GM19397 (cell line): ENCODE measurements around the gene MAP1A.

Source experiments
- ATAC-seq: cut with Tn5 transposase; IDR thresholded peaks from one replicate; pipeline ENCODE4 v1.9.1; 2021; ENCODE audit warnings: mild to moderate bottlenecking, moderate library complexity; ENCODE audit not compliant: unreplicated experiment

MAP1A gene

DNA sequence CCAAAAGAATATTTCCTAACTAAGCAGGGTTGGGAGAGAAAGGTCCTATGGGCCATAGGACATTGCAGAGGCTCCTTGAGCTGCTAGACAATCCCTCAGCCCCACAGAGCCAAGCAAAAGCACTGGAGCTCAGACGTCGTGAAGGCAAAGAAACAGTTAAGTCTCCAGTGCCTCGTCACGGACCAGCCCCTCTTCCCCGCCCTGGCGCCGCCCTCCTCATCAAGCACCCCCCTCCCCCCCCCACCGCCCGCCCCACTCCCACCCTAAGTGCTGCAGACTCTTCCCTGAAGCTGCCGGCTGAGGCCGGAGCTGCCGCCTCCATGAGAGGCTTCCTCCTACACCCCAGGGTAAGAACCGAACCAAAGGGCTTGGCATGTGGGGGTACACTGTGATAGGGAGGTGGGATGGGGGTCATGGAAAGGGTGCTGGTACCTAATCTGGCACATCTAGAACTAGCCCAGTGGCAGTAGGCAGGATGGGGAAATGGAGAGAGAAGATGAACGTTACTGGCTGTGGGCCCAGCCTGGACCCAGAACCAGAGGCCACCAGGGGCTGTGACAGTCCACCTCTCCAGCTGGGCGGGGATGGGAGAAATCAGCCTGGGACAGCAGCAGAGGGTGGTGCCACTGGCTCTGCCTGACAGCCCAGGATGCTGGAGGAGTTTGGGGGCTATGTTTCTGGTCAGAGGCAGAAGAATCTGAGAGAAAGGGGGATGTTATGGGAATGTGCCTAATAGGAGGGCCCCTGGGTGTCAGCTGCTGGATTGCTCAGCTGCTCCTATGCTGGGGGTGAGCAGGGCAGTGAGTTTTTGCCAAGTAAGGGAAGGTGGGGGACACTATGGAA lies at the start of gene MAP1A:
MAP1A (plus strand) TSS at position 255 of the 843 bp plus-strand sequence. CDS start 3,866 bp downstream, outside the sequence.
- no peak for ATAC-seq

DNA sequence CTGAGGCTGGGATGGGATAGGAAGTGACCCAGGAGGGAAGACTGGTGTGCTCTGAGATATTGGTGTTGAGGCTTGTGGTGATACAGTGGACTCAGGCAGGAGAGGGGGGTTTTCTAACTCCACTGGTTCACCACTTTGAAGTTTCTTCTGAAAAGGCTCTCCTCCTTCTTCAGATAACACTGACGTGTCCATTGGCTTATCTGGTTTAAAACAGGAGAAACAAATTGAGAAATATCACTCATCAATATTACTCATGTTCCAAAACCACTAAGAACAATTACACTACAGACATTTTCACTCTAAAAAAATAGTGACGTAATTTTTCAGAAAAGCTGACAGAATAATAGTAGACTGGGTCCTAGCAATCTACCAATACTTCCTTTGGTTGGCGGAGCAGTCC lies 47.5 kb upstream of the MAP1A start:
- ATAC-seq: no peak

DNA sequence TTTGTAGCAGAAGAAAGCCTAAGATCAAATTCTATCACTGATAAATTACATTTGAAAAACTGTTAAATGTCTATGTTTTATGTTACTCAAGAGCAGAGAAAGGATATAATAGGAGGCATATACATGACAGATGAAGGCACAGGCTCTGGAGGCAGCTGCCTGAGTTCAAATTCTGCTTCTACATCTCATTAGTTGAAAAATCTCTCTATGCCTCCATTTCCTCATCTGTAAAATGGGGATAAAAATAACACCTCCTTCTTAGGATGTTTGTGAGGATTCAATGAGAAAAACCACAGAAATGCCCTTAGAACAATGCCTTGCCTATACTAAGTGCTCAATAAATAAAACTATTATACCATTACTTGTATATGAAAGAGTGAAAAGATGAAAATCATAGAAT lies 45.4 kb upstream of the MAP1A start:
- ATAC-seq: no peak

DNA sequence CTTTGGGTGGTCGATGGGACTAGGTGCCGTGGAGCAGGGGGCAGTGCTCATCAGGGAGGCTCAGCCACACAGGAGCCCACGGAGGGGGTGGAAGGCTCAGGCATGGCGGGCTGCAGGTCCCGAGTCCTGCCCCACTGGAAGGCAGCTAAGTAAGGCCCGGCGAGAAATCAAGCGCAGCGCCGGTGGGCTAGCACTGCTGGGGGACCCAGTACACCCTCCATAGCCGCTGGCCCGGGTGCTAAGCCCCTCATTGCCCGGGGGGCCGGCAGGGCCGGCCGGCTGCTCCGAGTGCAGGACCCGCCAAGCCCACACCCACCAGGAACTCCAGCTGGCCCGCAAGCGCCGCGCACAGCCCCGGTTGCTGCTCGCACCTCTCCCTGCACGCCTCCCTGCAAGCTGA lies 43.5 kb upstream of the MAP1A start:
- no peak for ATAC-seq

DNA sequence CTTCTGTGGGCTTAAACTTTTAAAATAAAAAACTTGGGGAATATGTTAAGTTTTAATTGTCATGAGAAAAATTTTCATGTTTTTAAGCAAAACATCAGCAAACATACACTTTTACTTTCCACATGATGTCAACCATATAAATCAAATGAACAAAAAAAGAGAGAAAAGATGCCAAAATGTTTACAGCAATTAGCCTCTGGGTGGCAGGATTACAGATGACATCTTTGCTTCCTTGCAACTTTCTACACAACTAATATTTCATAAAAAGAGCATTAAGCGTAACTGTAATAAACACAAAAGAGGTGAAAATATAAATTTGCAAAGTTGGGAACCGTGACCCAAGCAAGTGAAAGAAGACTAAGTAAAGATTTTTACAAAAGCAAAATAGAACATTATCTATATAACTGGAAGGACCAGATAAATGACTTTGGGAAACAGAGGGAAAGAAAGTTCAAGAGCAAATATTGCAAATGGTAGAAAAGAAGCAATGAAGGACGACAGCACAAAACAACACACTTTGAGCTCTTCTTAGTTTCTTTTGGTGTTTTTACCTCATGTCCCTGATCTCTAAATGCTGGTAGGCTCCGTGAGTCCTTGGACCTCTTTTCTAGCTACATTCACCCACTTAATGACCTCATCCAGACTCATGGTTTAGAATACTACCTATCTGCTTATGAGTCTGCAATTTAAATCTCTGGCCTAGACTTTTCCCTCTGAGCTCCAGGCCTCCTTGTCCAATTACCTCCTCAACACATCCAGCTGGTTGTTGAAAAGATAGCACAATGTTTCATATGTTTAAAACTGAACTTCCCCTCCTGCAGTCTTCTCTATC lies 33.9 kb upstream of the MAP1A start:
- no peak for ATAC-seq

DNA sequence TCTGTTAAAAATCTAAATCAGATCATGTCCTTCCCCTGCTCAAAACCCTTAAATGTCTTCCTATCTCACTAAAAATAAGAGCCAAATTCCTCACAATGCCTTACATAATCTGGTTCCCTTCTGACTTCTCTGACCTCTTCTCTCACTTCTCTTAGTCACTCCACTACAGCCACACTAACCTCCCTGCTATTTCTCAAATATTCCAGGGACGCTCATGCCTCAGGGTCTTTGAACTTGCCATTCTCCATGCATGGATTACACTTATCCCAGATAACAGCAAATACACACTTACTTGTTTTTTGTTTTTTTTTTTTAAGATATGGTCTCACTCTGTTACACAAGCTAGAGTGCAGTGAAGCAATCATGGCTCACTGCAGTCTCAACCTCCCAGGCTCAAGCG lies 33.0 kb upstream of the MAP1A start:
- no peak for ATAC-seq

DNA sequence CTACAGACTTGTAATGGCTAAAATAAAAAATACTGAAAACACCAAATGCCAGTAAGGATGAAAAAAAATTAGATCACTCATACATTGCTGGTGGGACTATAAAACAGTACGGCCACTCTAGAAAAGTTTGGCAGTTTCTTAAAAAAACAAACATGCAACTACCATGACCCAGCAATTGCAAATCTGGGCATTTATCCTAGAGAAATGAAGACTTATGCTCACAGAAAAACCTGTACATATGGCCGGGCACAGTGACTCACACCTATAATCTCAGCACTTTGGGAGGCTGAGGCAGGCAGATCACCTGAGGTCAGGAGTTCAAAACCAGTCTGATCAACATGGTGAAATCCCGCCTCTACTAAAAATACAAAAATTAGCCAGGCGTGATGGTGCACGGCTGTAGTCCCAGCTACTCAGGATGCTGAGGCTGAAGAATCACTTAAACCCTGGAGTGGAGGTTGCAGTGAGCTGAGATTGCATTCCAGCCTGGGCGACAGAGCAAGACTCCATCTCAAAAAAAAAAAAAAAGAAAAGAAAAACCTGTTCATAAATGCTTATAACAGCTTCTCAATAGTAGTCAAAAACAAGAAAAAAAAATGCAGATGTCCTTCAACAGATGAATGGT lies 30.0 kb upstream of the MAP1A start:
- ATAC-seq: no peak

DNA sequence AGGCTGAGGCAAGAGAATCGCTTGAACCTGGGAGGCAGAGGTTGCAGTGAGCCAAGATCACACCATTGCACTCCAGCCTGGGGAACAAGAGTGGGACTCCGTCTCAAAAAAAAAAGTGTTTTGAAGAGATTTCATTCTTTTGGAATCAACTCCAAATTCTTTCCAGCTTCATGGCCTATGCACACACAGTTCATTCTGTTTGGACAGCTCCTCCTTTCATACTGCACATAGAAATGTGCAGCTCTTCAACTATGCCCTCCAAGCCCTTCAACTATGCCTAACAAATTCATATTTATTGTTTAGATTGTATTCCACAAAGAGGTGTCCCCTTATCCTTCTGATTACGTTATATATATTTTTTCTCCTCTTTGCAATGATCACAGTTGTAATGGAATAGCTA lies 28.6 kb upstream of the MAP1A start:
- no peak for ATAC-seq

DNA sequence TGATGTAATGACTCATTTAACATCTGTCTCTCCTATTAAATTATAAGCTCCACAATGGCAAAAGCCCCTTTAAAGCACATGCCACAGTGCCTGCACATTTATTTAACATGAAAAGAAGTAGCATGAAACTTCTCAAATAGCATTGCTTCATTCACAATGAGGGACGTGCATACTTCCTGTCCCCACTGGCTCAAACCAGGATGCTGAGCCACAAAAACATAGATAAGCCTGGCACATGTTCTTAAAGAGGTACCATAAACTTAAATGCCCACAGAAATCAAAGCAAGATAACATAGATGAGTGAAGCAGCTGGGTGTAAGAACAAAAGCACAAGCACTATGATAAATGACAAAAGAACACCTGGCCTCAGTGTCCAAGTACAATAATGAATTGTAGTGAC lies 28.2 kb upstream of the MAP1A start:
- ATAC-seq: no peak

DNA sequence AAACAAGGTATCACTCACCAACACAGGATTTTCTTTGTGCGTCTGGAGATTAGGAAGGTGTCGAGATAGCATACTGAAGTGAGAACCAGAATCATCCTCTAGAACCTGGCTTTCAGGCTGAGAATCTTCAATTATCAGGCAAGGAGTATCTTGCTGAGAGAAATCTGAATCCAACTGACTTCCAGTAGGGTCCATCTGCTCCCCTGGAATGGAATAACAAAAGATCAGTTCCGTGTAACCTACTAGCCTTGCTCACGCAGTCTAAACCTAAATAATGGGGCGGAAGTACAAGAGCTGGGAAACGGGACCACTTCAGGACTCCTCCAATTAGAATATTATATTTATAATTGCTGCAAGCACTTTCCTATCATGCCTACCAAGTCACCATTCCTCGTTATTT lies 25.1 kb upstream of the MAP1A start:
- ATAC-seq: no peak

DNA sequence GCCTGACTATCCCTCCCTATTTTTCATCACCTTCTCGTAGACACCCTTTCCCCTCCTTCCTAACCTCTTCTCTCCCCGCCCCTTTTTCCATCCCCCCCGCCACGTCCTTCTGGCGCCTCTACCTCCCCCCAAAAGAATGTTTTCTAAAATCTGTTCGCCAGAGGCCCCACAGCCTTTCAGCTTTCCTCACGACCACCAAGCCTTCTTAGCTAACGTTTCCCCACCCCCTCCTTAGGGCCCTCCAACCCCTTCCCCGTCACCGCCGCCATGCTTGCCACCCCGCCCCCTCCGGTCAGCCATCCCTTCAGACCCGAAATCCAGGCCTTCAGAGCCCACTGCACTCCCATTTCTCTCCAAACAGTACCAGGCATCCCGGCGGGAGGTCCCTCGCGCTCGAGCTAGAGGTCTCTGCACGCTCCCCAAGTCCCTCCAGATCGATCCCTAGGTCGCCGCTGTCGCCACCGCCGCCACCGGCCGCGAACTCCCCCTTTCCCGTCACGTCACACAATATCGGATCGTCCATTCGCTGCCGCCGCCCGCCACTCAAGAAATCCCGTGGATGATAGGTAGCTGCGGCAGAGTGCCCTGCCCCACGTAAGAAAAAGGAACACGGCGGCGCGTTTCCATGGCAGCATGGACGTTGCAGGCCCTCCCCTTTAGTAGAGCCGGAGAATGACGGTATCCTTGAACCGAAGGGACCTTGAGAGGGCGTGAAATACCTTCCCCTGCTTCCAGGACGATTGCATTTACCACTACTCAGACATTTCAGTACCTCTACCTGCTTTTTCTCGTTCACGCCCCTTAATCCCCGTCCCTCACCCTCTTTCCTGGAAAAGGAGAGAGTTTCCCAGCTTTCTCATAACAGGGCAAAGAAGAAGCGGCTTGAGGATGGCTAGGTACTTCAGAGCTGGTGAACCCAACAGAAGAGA lies 24.5 kb upstream of the MAP1A start, which contains the start of gene TP53BP1:
TP53BP1 (minus strand) TSS at position 484 of the 929 bp plus-strand sequence; CDS start at position 371, 113 bp downstream.
- peak; percentile 98 for ATAC-seq

DNA sequence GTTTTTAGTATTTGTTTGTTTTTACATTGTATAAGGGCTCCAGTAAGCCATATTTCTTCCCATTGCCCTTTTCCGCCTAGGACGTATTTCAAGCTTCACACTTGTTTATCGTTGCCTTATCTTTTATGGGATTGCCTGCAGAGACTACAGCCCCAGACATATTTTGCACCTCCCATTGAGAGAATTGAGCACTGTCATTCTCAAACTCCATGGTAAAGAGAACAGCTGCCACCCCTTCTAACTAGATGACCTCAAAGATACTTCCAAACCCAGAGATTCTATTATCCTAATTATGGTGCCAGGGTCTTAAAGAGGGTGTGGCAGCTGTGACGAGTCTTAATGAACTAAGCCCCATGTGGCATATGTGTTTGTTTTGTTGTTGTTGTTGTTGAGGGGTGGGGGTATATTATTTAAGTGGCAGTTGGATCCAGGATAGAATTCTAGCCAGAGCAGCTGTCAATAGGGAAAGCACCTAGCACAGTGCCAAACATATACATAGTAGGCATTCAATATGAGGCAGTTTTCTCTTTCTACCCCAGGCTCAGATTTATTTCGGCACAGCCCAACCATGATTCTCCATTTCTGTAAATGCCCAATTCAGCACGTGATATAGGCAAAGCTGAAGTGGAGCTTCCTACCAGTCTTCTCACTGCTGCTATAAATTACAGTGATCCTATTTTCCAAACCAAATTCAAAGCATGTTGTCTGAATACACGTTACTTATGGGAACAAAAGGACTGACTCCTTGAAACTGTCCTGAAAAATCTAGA lies 23.5 kb upstream of the MAP1A start:
- no peak for ATAC-seq

DNA sequence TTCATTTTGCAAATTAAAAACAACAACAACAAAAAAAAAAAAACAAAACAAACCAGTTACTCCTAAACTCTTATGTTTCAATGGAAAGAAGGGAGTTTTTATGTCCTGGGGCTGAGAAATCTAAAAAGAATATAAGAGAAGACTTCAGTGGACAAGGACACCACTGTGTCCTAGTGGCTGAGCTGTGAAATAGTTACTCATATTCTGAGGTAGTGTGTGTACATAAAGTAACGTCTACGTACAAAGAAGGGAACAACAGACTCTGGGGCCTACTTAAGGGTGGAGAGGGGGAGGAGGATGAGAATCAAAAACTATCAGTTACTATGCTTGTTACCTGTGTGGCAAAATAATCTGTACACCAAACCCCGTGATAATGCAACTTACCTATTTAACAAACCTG lies 18.4 kb upstream of the MAP1A start:
- no peak for ATAC-seq

DNA sequence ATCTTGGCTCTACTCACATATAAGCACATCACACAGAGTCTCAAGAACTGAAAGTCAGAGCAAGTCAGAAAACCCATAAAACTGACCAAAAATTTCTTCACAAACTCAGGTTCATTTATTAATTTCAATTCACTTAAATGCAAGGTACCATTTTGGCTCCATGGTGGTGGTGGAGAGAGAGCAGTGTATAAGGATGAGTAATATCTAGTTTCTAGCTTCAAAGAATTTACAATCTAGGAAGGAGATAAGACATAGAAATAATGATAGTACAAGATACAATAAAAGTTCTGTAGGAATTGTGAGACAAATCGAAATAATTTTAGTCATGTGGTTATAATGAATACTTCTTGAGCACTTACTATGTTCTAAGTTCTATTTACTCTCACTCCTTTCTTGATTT lies 17.8 kb upstream of the MAP1A start:
- no peak for ATAC-seq

DNA sequence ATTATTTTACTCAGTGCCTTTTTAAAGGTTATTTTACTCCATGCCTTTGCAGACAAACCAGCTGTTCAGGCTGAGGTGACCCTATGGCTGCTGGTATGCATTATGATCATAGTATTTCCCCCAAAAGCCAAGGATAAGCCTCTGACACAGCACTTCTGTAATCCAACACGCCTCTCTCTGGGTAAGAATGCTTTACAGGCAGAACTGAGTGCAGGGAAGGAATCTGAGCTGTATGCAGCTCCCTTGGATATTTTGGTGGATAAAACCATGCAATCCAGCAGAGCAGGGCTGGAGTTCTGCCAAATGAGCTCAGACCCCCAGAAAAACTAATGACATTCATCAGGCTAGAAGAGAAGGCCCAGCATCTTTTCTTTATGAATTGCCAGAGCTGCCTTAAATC lies 11.7 kb upstream of the MAP1A start:
- ATAC-seq: no peak

DNA sequence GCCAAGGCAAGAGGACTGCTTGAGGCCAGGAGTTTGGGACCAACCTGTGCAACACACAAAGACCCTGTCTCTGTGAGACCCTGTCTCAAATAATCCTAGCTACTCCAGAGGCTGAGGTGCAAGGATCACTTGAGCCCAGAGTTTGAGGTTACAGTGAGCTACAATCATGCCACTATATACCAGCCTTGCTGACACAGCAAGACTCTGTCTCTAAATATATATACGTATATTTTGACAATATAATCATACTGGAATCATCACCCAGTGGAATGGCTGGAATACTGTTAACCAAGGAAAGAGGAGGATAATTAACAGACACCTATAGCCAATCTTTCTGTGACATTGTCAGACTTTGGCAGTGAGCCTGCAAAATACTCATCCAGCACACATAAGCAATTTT lies 9.0 kb upstream of the MAP1A start:
- ATAC-seq: no peak

DNA sequence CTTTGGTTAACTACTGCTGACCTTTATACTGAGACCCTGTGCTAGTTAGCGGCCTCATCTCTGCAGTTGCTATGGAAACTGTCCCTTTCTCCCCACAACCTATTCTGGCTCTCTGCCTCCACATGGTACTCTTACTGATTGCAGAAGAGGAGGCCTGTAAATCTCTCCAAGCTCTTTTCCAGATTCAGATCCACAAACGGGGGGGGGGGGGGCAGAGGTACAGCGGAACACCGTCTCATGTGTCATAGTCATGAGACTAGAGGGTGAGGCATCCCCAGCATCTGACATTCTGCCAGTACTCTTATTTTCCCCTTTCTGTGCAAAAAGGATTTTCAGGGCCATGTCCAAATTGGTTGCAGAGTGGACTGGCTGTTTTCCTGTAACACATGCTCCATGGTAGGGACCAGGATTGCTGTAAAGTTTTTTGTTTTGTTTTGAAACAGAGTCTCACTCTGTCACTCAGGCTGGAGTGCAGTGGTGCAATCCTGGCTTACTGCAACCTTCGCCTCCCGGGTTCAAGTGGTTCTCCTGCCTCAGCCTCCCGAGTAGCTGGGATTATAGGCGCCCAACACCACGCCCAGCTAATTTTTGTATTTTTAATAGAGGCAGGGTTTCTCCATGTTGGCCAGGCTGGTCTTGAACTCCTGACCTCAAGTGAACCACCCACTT lies 8.3 kb upstream of the MAP1A start:
- ATAC-seq: no peak

DNA sequence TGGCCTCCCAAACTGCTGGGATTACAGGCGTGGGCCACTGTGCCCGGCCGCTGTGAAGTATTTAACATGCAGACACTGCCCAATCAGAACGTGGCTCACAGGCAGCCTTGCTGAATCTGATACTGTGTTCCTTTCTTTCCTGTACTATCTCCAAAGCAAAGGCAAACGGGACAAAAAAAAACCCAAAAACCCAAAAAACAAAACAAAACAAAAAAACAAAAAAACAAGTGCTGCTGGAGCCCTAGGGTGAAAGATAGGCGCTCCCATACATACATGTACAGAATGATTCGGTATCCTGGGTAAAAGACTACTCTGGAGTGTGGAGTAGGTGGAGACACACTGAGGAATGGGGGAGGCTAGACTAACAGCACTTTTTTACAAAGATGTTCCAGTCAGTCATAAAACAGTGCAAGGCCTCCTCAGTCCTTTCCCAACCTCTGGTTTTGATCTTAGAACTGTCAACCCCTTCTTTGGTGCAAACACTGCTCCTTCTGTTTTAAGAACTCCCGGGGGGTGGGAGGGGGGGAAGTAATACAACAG lies 7.7 kb upstream of the MAP1A start:
- ATAC-seq: no peak
